M059J (cell line): ENCODE data around the gene MAGEB3. TPM values are rescaled to one million over a fixed set of nuclear protein-coding genes. Genes with fewer than 3 reads are reported as not detected.
A peak's percentile ranks its signal among the peaks of the same experiment; 100 is the strongest.
"Not testable (repeated sequence)": the region's sequence is repeated elsewhere in the genome, so short reads cannot be mapped to it uniquely, and the experiment has no call there.

ENCODE experiments used
- DNase-seq: peaks from one replicate; pipeline ENCODE4 v3.0.0-alpha.2; 2012; ENCODE audit warnings: low read depth
- total RNA-seq: library from RNA; depleted of rRNA; stranded (reverse); fragments of >200 nt; shearing (Covaris generic); gene quantifications from 2 replicates; pipeline ENCODE4 v1.2.3, GENCODE V29; 2014; rRNA removed

MAGEB3 gene
- total RNA-seq, result 0.07 and 0.12 TPM in 2 replicates

- DNase-seq, result peak; percentile 64
Measured at GRCh38 chrX:30230395-30230794, at the start of gene MAGEB3. Gene MAGEB3 (plus strand): TSS chrX:30230657. CDS start chrX:30235925, 5,268 bp downstream.

- DNase-seq, result no peak
Measured at GRCh38 chrX:30181353-30181752, 49.1 kb upstream of the MAGEB3 start.

GRCh38 chrX:30183554-30183953 lies 46.9 kb upstream of the MAGEB3 start:
- DNase-seq, result peak; percentile 9

DNA sequence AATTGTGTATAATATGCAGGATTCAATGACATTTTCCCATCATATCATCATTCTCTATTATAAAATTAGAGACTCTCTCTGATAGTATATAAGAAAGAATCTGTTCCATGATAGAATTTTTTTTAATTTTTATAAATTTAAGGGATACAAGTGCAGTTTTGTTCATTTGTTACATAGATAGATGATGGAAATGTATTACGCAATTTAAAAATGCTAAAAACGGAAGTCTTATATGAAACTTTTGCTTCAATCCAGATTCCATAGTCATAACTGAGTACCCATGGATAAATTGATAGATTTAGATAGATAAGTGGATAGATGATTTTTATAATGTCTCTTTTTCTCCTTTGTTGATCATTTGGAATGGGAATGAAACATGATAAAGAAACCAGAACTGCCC lies 40.0 kb upstream of the MAGEB3 start:
- no peak for DNase-seq

GRCh38 chrX:30193910-30194309 lies 36.5 kb upstream of the MAGEB3 start:
- not testable (repeated sequence) for DNase-seq

DNA sequence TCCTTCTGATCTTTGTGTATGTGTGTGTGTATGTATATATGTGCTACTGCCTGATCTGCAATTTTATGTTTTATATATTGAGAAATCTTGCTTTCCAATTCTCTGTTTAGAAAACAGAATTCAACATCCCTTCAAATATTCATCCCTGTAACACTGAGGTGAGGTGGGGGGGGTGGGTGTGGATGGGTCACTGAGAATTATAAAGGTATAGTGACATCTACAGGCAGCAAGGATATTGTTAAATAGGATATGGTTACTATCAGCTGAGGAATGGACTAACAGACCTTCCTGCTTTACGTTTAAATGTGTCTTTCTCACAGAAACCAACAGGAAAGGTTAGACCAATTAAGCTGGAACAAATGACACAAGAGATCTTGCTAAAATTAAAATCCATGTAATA lies 34.1 kb upstream of the MAGEB3 start:
- DNase-seq, result peak; percentile 44

GRCh38 chrX:30212172-30212571 lies 18.3 kb upstream of the MAGEB3 start:
- no peak for DNase-seq

GRCh38 chrX:30215357-30215843 lies 15.1 kb upstream of the MAGEB3 start, which contains the start of gene MAGEB2:
Gene MAGEB2 (plus strand): TSS chrX:30215563. CDS start chrX:30218581, 3,018 bp downstream.
- no peak for DNase-seq

DNA sequence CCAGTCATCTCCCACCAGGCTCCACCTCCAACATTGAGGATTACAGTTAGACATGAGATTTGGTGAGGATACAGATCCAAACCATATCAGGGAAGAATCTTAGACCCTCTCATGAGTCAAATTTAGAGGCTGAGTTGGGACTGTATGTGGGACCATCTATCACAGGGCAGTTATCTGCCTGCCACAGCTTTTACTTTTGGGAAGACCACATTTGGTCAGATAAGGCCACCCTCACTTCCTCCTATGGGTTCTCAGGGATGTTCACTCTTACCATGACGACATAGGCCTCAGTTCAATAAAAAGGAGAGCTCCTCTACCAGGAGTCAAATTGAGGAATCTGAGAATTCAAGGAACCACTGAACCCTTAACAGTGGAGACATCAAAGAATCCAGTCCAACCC lies 13.0 kb upstream of the MAGEB3 start:
- DNase-seq, result no peak

DNA sequence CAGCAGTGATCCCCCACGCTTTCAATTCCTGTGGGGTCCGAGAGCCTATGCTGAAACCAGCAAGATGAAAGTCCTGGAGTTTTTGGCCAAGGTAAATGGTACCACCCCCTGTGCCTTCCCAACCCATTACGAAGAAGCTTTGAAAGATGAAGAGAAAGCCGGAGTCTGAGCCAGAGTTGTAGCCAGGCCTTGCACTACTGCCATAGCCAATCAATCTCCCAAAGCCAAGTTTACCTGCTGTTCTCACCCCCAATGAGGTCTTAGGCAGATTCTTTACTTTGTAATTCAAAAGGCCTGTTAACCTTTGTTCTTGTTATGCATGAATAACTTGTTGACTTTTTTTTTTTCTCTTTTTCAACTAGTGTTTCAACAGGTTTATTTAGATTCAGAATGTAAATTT lies 11.1 kb upstream of the MAGEB3 start:
- no peak for DNase-seq

DNA sequence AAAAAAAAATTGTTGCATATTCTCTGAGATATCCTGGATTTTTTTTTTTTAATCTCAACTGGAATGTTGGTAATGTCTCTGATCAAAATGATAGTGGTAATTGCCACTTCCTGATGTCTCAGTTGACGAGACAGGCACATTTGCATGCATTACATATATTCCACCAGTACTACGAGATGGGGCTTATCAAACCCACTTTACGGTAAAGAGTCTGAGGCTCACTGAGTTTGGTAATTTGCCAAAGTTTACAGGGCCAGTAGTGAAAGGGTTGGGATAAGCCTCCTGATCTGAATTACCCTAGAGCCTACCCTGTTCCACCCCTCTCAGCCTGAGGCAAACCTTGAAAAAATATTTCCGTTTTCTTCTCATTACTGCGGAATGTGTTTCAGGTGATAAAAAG lies 9.8 kb upstream of the MAGEB3 start:
- DNase-seq, result peak; percentile 17

GRCh38 chrX:30224536-30224935 lies 5.9 kb upstream of the MAGEB3 start:
- no peak for DNase-seq

DNA sequence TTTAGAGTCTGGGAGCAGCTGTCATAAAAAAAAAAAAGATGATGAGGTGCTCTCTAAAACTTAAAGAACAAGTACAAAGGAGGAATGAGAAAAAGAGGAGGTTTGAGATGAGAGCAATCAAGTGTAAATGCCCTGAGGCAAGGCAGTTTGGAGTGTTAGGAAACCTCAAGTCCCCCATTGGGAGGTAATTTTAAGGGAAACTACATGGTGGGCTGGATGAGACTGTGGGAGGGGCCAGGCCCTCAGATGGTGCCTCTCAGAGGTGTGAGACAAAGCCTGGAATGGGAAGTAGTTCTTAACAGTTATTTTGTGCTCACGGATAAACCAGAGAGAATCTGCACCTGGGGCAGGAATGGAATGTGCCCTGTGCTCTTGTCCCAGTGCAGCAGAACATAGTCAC lies 1.9 kb upstream of the MAGEB3 start:
- peak; percentile 22 for DNase-seq

DNA sequence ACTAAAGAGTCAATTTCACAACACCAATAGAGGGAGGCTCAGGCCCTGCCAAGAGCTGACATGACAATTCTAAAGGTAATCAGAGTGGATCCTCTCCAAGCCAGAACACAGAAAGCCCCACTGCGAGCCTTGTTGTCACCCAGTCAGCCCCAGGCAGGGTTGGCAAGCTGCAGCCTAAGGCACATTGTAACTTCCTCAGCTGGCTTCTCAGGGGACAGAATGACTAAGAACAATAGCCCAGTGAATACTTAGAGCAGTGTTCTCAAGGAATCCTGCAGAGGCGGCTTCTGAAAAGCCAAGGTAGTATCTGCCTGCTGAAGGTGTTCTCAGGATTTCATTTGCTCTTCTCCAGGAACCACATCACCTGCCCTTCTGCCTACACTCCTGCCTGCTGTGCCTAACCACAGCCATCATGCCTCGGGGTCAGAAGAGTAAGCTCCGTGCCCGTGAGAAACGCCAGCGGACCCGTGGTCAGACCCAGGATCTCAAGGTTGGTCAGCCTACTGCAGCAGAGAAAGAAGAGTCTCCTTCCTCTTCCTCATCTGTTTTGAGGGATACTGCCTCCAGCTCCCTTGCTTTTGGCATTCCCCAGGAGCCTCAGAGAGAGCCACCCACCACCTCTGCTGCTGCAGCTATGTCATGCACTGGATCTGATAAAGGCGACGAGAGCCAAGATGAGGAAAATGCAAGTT lies 11.4 kb downstream of the MAGEB3 start, which contains the start of gene MAGEB4:
MAGEB4 (plus strand) TSS at position 277 of the 692 bp plus-strand sequence; CDS start at position 413, 136 bp downstream.
- peak; percentile 26 for DNase-seq

DNA sequence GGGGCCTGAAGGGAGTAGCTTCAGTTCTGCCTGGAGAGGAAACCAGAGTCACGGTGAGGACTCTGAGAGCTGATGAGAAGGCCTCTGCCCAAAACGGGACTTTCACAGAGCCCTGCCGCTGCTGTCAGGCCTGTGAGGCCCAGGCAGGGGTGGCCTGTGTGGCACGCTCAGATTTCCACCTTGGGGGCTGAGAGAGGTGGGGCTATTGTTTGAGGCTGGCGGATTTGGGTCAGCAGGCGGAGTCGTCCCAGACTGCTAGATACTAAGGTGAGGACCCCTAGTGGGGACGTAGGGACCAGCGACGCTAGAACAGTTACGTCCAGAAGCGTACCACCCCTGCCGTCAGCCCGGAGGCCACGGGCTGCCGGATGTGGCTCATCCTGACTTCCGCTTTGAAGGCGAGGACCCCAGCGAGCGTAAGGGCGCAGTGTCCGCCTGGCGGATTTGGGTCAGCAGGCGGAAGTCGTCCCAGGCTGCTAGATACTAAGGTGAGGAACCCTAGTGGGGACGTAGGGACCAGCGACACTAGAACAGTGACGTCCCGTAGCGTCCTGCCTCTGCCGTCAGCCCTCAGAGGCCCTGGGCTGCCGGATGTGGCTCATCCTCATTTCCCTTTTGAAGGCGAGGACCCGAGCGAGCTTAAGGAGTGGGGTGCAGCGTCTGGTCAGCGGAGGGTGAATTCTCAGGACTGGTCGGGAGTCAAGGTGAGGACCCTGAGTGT lies 16.5 kb downstream of the MAGEB3 start, which contains the start of gene MAGEB1:
MAGEB1 (plus strand) TSS at position 378 of the 721 bp plus-strand sequence. CDS start 3,348 bp downstream, outside the sequence.
- no peak for DNase-seq

DNA sequence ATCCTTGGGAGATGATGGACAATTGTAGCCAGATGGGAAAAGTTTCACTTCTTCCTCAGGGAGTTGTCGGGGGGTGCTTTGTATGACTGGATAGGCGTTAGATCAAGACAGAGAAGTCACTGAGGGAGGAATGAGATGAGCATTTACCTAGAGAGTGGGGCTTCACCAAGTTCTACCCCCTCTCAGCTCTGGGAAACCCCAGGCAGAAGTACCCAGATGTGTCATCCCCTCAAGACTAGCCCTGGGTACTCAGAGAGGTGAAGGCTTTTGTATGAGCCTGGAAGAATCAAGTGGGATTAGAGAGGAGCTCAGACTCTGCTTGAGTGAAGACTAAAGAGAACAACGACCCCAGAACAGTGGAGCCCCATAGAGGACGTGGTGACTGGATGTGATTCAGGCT lies 18.4 kb downstream of the MAGEB3 start:
- no peak for DNase-seq

- no peak for DNase-seq
Measured at GRCh38 chrX:30253257-30253656, 22.8 kb downstream of the MAGEB3 start.

GRCh38 chrX:30259927-30260326 lies 29.5 kb downstream of the MAGEB3 start:
- no peak for DNase-seq

- DNase-seq, result no peak
Measured at GRCh38 chrX:30261012-30261411, 30.6 kb downstream of the MAGEB3 start.

GRCh38 chrX:30262763-30263162 lies 32.3 kb downstream of the MAGEB3 start:
- no peak for DNase-seq

DNA sequence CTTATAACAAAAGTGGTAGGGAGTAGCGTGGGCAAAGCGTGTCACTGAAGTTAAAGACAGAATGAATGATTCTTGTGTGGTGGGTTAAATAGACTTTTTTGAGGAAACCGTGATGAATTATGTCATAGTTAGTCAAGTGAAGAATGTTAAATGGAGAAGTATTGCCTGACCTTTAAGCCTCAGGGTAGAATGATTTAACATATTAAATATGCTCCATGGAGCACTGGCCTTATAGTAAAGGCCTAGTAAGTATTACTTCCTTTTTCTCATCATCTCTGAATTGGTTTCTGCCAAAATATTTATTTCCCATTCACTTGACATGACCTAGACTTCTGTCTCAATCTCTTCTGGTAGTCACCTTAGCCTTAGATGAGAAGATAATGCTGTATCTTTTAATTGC lies 40.2 kb downstream of the MAGEB3 start:
- peak; percentile 63 for DNase-seq

GRCh38 chrX:30275498-30275897 lies 45.0 kb downstream of the MAGEB3 start:
- peak; percentile 40 for DNase-seq

DNA sequence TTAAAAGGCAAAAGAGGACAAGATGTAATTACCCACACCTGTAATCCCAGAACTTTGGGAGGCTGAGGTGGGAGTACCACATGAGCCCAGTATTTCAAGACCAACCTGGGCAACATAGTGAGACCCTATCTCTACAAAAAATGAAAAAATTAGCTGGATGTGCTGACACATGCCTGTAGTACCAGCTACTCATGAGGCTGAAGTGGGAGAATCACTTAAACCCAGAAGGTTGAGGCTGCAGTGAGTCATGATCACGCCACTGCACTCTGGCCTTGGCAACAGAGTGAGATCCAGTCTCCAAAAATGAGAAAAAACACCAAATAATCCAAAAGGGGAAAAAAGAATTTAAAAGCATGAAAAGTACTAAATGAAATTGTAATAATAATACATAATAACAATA lies 47.9 kb downstream of the MAGEB3 start:
- DNase-seq, result peak; percentile 62
